Uterine smooth muscle cell (primary cell): Measurements from ENCODE around the gene FOXRED2. TPM values are rescaled to one million over a fixed set of nuclear protein-coding genes. Genes with fewer than 3 reads are reported as not detected.

Source experiments
- total RNA-seq: library from RNA; depleted of rRNA; stranded (reverse); fragments of >200 nt; gene quantifications from 2 replicates; pipeline ENCODE4 v1.2.3, GENCODE V29; 2014

Gene FOXRED2
- 8.5 and 10.2 TPM in 2 replicates for total RNA-seq

DNA sequence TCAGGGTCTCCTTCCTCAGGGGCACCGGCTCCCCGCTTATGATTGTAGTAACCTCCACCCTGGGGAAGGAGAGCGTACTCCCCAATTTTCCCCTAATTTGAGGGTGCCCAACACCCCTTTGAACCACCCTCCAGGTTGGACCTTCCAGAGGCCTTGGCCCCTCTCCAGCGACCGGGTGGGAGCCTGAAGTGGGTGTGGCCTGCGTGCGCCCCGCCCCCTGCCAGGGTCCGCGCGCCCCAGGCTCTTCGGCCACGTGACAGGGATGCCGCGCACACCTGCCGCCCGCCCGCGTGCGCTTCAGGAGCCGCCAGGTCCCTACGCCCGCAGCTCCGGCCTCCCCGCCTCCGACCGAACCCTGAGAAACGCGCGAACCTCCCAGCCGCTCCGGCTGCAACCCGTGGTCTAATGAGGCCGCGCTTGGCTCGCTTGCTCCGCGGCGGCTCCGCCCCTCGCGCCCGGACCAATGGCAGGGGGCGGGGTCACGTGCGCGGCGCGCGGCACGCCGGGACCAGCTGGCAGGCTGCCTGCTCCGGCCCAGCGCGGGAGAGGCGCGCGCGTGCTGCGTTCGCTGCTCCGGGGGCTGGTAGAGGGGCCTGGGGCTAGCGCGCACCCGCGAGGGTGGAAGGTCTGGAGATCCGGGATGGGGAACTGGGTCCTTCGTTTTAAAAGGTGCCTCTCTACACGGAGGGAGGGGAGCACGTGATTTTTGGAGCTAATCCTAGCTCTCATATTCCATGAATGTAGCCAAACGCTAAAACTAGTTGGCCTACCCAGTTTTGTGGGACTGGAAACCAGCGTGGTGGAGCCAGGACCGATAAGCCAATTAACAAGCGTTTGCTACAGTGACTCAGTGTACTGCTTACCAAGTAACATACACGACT is at the start of gene FOXRED2:
Gene FOXRED2, minus strand, starts transcription at position 404 of the 881 bp plus-strand sequence. CDS start 618 bp downstream, outside the sequence.

DNA sequence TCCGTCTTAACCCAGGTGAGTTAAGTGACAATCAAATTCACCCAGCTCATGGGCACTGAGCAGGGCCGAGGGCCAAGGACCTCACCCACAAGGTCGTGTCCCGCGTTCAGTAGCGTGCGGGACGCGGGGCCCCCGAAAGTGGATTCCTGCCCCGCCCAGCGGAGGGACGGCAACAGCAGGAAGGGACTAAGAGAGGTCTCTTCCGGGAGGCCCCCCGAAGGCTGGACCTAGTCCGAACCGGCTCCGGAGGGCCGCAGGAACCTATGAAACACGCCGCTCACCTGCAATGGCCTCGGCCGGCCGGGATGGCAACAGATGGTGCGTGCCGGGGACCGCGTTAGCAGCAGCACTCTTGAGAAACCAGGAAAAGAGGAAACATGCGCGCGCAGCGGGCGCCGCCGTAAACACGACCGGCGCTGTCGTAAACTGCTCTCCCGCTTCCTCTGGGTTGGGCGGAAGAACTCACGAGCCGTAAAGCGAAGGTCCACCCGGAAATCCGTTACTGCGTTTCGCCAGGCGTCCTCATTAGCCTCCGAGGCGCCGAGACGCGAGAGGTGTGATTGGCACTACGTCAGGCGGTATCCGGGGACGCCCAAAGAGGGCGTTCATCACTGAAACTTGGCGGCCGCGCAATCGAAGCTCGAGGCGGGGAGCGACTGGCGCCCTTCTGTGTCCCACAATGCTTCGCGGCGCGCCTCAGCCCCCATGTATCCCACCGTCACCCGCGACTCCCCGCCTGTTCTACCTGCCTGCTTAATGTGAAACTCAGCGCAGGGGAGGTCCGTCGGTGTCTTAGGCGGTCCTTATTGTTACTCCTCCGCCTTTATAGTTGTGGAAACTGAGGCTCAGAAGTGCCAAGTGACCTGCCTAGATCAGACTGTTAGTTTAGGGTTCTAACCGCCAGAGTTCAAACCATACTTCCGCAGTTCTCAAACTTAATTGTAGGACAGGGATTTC is 22.2 kb upstream of the FOXRED2 start, which contains the start of gene EIF3D:
Gene EIF3D, minus strand, starts transcription at position 372 of the 957 bp plus-strand sequence. CDS start 3,045 bp downstream, outside the sequence.

DNA sequence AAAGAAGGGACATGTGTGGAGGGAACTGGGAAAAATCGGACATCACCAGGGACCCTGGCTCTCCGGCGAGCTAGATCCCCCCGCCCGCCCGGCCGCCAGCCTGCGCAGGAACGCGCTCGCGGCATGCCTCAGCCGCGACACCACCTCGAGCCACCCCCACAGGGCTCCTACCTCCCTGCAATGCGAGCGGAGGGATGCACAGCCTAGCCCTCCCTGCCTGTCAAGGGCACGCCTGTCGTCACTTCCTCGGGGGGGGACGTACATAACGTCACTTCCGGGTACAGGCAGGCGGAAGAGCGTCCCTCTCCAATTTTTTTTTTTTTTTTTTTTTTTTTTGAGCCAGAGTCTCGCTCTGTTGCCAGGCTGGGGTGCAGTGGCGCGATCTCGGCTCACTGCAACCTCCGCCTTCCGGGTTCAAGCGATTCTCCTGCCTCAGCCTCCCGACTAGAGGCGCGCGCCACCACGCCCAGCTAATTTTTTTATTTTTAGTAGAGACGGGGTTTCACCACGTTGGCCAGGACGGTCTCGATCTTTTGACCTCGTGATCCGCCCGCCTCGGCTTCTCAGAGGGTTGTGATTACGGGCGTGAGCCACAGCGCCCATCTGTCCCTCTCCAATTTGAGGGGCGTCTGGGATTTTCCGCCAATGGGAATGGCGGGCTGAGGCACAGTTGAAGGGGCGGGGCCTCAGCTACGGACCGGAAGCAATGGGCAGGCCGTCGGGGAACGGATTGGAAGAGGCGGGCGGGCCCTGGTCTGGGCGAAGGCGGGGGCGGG is 25.3 kb downstream of the FOXRED2 start, which contains the start of gene TXN2:
Gene TXN2, minus strand, starts transcription at position 248 of the 776 bp plus-strand sequence. CDS start 803 bp downstream, outside the sequence.

Other genes starting within 250 kb of the FOXRED2 start
- gene MYH9, start 119.1 kb downstream of the FOXRED2 start, total RNA-seq: 797 and 1,114 TPM in 2 replicates
- gene TXN2, start 25.4 kb downstream of the FOXRED2 start, total RNA-seq: 24.6 and 27.9 TPM in 2 replicates
- gene EIF3D, start 22.1 kb upstream of the FOXRED2 start, total RNA-seq: 563 and 631 TPM in 2 replicates
- gene CACNG2, start 196.7 kb upstream of the FOXRED2 start, total RNA-seq: not detected in 2 replicates